Right kidney (tissue), 1 donor: Measurements from ENCODE around the gene SFXN5.

Source experiments
- DNase-seq: peaks from one replicate; pipeline ENCODE4 v3.0.0-alpha.2; 2016

The SFXN5 gene

DNA sequence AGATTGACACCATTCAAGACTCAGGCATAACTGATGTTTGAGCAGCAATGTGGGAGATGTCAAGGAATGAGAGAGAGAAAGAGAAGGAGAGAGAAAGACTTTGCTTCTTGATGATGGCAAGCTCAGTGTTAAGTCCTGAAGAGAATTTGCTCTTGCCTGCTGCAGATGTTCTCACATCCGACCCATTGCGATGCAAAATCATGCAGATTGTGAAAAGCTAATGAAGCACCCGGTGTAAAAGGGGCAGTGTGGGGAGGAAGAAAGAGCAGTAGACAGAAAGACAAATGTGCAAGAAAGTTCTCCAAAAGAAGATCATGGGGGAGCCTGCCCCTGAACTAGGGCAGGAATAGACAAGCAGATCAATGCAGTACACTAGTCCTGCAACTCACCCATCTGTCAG is 96.5 kb downstream of the SFXN5 start:
- no peak for DNase-seq

DNA sequence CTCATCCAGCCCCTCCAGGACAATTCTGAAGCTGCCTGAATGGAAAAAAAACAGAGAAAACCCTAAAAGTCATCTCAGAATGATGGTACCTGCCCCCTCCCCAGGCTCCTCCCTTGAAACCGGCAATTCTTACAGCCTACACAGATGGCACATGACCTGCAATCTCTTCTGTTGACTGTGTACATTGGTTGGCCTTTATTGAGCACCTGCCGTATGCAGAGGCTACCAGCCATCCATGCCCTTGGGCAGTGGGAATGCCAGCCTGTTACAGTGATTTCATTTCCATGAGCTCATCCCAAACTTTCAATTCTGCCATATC is 97.1 kb downstream of the SFXN5 start:
- DNase-seq = no peak

DNA sequence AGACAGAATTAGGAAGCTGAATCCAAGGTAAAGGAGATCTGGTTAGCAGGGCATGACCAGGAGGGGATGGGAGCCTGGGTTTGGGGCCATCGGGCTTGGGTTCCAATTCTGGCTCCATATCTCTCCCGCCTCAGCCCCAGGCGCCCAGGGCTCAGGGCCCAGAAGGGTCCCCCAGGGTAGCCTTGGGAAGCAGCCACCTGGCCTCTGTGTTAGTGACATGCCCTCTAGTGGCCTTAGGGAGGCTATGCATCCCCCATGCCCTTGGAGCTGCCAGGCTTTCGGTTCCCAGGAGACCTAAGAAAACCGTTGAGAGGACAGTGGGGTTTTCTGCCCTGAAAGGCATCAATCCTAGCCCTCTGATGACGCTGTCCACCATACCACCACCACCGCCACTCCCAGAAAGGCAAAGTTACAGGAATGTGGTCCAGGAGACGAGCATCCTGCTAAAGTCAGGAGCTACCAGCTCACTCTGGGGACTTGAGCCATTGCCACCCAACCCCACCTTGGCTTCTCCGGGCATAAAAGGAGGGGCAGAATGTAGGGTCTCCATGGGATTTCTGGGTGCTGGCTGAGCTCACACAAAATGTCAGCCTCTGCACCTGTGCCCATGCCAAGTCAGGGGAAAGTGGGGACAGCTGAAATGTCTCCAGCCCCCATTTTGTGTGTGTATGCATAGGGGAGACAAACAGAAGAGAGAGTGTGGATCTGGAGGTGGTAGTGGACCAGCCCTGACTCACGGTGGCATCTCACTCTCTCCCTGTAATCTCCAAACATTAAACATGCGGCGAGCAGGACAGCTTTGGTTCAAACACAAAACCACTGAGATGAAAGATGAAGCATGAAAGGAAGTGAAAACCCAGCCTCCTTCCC is 97.7 kb downstream of the SFXN5 start:
- no peak for DNase-seq

DNA sequence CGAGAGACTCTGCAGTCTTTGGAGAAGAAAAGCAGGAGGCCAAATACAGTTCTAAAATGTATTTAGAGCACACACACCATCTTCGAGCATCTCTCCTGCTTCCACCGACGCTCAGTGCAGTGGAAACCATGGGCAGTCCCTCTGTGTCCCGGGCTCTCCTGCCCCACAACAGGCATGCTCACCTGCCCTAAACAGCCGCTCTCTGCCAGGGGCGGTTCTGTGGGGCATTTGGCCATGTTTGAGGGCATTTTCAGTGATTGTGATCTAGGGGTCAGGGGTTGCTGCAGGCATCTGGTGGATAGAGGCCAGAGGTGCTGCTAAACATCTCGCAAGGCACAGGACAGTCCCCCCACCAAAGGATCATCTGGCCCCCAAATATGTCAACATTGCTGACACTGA is 98.4 kb downstream of the SFXN5 start:
- DNase-seq = no peak

DNA sequence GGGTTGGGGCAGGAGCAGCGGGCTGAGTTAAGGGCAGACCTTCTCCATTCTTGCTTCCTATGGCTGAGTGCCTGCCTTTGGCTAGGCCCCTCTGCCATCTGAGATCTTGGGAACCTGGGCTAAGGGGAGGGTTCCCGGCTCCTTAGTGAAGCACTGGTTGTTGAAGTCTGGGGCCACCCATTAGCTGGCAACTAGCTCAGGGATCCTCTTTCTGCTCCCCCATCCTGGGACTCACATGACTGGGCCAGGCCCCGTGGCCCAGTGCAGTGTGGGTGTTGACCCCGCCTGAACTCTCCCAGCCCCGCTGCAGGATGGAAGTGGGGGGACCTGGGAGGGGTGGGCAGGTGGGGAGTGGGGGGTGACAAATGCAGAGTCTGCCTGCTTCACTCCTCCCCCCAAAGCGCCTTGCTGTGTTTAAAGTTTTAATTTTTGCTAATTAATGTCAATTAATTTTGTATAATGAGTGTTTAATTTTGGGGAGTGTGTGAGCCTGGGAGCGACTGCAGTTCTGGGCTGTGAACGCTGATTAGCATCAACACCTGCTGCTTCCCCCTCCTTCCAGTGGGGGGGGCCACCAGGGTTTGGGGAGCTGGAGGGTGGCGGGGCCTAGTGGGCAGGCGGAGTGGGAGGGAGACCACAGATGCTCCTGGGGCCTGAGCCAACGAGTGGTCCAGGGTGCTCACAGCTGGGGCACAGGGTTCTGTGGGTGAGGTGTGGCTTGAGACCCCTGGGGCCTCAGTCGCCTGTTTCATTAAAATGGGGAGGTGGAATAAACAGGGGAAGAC is 99.0 kb downstream of the SFXN5 start:
- DNase-seq = no peak

DNA sequence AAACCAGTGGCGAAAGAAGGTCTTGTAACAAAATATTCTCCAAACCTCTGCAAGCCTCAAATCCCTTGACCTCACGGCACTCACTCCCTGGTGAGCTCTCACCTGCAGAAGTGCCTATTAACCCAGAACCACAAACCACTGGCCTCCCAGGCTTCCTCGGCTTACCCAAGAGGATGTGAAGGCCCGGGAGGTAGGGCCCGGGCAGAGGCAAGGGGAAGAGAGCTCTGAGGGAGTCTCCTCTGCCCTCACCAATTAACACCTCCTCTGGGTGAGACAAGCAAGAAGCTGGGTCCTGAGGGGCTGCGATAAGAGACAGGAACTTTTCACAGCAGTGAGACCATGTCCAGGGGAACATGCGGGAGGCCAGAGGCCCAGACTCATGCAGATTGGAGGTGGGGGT is 100.5 kb downstream of the SFXN5 start:
- no peak for DNase-seq

DNA sequence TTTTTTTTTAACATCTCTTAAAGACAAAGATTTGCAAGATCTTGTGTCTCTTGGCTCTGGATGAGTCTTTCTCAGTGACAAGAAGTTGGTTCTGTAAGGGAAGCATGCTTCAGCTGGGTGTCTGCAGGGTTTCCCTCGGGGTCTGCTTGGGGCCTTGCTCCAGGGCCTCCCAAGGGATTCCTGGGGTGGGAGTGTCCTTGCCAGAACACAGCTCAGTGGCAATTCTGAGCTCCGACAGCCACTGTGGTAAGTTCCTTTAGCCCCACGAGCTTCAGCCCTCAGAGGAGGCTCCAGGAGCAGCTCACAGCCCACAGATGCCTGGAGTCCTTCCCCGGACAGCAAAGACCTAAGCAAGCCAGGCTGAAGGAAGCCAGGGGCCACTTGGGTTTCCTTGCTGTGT is 101.8 kb downstream of the SFXN5 start:
- DNase-seq = no peak

DNA sequence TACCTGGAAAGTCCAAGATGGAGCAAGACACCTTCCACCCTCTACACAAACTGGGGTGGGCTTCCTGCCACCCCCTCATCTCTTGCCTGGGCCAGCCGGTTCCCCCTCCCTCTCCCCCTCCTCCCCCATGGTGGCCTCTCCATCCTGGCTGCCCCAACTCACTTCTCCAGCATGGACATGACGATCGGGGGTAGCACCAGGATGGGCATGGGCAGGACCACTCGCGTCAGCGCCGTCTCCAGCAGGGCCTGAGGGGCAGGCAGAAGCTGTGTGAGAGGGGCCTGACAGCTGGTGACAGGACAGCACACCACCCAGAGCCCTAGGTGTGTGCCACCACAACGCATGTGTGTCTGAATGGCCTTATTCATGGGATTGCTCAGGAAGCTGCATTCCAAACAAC is 103.2 kb downstream of the SFXN5 start:
- DNase-seq = no peak

DNA sequence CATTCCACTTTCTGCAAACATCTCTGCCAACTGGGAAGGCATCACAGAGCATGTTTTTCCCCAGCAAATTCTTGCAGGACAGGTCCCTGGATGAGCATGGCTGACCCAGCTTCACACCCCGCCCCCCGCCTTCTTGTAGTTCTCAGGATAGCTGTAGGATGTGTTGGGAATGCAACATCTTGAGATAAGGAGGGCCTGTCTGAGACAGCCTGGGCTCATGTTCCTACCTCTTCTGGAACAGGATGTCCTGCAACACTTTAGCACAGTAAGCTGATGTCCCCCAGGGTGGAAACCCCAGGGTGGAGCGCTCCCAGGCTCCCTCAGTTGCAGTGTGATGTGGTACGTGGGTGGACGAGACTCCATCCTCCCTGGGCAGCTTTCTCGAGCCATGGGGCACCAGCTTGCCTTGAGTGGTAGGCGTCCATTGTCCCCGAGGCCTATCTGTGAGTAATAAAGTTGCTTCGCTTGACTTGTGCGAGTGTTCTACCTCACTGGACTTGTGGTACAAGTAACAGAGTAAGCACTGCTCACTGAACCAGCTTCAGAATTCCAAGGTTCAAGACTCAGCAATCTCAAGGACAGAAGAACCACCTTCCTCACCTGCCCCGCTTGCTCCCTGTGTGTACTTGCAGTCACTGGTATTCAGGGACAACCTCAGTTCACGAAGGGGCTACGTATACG is 105.6 kb downstream of the SFXN5 start:
- no peak for DNase-seq

DNA sequence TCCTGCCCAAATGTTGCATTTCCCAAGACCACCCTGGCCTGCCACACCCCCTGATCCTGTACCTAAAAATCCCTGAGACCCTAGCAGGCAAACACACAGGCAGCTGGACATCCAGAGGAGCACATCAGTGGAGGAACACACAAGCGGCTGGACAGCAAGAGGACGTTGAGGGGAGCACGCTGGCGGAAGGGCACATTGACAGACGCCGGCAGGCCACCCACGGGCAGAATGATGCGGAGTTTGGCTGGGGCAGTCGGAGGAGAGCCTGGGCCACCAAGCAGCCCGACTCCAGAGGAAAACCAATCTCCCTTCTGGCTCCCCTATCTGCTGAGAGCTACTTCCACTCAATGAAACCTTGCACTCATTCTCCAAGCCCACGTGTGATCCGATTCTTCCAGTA is 106.5 kb downstream of the SFXN5 start:
- no peak for DNase-seq

DNA sequence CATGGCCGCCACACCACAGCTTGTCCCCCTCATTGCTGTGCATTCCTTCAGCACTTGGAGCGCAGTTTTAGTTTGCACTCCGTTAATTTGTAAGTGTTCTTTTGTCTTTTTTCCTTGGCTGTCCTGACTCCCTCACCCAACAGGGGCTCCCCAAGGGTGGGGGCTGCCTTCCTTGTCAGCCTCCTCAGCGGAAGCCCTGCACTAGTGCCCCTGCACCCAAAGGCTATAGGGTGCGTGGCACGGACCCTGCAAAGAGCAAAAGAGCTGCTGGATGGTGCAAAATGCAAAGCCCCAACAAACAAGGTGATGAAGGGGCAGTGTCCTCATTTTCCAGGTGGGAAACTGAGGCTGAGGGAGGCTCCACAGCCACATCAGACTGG is 107.4 kb downstream of the SFXN5 start:
- no peak for DNase-seq

DNA sequence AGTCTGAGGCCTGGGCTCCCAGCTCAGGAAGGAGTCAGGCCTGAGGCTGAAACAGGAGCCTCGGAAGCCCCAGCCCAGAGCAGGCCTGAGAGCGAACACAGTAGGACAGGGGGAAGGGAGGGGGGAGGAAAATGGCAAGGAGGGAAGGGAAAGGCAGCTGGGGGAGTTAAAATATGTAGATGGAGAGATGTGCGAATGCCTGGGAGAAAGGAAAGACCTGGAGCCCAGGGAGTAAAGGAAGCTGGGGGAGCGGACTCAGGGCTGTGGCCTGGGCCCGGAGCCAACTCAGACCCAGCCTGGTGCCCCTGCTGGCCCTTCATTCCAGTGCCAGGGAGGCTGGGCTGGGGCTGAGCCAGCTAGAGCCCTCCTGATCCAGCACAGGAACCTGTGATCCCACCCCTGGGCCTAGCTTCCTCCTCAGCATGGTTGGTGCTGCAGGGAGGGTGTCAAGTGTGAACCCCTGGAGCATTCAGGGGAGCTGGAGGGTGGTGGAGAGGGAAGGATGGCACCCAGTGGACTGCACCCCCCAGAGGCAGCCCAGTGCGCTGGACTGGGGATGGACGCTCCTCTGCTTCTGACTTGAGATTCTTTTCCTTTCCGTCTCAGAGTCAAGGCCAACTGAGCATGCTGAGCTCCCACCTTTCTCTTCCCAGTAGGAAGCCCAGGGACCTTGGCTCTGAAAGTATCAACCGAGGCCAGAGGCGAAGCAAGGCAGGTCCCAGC is 107.9 kb downstream of the SFXN5 start:
- DNase-seq = no peak

DNA sequence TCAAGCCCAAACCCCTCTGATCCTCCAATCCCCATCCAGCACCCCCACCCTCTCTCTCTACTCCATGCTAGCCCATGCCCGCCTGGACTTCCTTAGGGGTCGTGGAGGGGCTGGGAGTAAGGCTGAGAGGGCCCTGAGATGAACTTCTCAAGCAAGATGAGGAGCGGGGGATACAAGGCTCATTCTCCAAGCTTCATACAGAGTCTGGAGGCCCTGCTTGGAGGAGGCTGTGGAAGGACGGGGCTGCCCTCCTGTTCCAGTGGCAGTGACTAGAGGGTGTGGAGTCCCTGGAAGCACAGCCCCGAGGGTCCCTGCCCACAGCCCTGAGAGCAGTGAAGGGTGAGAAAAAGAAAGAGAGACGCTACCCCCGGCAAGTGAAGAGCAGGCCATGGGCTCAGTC is 108.6 kb downstream of the SFXN5 start:
- DNase-seq = no peak

DNA sequence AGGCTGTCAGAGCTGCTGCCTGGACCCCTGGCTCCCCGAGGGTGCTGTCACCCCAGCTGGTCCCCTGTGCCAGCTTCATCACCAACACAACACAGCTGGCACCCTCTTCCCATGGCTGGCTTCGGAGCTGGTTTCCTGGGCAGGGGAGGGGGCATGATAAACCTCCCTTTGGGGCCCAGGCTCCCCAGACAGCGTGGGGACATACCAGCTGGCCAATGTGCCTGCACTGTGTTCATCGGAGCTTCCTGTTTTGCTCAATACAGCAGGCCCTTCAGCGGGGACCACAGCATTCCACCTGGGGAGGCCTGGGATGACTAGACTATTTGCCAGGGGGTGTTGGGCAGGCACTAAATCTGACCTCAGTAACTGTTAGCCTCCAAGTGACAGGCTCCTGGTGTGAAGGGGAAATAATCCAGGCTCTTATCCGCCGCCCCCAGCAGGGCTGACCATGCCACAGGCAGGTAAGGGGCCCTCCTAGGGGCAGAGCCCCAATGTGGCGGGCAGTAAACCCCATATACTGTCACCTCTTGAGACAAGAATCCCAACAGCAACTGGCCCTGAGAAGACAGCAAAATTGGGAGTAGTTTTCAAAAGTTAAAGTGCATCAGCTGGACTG is 109.6 kb downstream of the SFXN5 start:
- DNase-seq = no peak

DNA sequence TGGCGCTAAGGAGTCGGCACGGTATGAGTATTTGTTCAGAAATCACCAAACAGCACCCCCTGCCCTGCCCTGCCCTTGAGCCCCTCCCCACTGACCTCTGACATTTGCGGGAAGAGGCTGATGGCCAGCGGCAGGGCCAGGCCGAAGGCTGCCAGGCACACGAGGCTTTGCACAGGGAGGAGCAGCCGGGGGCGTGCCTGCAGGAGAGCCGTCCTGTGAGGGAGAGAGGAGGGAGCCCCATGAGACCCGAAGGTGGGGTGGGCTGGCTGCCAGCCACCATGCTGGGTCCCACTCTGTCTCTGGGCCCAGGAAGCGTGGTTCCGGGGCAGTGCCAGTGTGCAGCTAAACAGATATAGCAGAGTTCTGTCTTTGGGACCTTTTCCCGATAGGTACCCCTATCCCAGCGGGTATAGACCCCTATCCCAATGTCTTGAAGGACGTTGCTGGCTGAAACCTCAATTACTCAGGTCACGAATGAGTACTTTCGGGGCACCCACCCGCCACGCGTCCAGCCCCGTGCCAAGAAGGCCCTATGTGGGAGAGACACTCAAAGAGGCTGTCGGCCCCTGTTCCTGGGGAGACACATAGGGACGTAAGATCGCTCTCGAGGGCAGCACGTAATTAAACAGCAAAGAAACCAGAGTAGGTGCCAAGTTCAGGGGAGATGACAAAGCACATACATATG is 110.3 kb downstream of the SFXN5 start:
- DNase-seq = no peak

DNA sequence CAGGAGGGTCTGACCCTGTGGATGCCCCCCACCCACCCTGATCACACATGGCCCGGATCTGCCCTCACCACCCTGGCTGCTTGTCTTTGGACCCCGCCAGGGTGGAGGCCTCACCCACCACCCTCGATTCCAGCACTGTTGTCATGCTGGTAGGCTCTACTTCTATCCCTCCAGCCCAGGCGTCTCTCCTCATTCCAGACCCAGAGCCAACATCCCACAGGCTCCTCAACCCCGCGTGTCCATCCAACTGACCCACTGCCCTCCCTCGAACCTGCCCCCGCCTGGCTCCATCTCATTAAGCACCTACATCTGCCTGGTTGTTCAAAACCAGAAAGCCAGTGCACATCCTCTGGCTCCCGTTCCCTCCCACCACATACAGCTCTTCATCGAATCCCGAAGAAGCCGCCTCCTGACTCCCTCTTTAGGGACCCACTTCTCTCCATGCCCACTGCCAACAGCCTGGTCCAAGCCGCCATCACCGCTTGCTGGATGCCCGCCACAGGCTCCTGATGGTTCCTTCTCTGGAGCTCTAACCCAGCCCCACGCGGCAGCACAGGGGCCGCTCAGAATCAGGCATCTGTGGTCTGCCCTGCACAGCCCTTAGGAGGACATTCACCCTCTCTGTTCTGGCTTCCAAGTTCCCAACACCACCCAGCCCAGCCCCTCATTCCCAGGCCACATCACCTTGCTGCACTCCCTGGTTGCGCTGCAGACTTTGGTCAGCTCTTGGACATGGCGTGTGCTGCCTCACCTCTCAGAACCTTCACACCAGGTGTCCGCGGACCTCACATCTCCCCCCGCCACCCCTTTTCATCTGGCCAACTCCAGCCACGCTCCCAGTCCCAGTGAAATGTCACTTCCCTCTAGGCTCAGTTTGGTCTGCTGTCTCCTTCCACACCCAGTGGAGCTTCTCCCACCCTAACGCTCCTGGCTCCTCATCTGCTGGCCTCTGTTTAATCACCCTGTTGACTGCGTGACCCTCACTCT is 111.2 kb downstream of the SFXN5 start:
- DNase-seq = no peak

DNA sequence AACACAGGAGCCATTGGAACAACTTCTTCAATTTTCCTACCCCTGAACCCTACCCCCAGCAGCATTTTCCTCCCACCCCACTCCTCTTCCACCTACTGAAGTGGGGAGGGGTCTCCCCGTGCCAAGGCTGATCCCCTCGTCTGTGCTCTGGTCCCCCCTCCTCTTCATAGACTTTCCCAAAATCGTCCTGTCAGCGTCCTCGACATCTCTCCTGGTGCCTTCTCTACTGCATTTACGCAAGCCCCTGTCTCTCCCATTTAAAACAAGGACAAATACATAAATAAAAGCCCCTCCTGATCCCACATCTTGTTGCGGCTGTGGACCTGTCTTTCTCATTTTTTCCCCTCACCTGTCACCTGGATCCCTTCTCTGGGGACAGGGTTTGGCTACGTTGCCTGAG is 112.0 kb downstream of the SFXN5 start:
- DNase-seq = no peak

DNA sequence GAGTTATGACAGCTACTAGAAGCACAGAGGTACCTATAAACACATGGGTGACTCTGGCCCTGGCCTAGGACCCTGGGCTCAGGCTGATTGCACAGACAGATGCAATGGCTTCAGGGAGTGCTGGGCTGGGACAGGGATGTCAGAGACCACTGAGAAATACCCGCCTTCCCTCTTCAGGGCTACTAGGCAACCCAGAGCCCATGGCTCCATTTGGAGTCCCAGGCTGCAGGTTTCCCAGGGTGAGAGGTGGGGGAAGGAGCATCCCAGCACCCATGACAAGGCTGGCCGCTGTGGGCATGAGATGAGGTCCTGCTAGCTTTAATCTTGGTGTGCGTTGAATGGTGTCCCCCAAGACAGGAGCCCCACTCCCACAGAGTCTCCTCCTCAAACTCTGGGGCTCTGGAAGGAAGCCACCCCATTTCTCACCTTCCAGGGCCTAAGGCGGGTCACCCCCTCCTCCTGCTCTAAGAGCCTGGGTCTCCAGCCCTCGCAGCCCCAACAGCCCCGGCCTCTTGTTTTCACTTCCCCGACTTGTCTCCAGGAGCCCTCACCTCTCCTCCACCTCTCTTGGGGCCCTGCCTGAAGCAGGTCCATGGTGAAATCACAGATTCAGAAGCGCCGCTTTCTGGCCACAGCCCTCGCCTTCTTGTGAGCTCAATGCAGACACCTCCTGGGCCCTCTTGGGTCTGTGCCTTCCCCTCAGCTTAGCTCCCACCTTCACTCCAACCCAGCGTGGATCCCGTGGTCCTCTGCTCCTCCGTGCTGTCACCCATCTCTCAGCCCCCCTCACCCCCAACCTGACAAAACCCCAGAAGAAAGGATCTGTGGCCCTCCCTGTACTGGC is 112.7 kb downstream of the SFXN5 start:
- no peak for DNase-seq

DNA sequence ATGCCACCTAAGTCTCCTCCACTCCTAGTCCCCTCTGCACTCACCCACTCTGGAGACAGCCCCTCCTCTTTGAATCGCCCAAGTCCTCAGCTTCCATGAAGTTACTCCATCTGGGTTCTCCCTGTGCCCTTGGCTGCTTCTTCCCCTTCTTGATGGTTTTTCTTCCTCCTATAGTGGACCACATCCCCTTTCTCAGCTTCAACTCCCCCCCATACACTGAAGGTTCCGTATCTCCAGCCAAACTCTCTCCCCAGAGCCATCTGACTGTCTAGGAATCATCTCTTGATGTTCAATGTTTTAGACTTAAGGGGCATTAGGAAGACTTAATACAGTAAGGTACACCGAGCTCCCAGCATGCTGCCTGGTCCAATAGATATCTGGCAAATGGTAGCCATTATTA is 114.6 kb downstream of the SFXN5 start:
- DNase-seq = no peak

DNA sequence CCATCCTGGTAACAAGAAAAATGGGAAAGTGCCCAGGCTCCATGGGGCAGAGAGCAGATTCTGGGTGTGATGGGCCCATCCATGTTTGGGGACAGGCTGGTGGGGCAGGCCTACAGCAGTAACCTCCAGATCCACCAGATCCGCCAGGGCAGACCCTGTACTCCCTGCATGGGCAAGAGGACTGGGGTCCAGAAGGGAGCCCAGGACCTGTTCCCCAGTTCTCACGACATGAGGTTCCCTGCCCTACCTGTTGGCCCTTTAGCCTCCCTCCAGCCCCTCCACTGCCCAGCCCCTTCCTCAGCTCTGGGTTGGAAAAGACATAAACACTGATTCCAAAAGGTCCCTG is 115.5 kb downstream of the SFXN5 start:
- no peak for DNase-seq
